ENCODE results near the gene HOXC5.

The HOXC5 gene

GRCh38 chr12:54071942-54072341, 39.1 kb downstream of the HOXC5 start:
- H3K27ac ChIP-seq (ENCODE audit: low read length) = no peak overlapping the region
- H3K27me3 ChIP-seq (replicated peaks; ENCODE audit: insufficient read depth, low read length) = no peaks in the 10 kb centered on the region
- no peaks in the 10 kb centered on the region for H3K36me3 ChIP-seq (replicated peaks; ENCODE audit: insufficient read depth, low read length)
- no peak for DNase-seq
- no peaks in the 10 kb centered on the region for H3K9me2 ChIP-seq (replicated peaks; ENCODE audit: insufficient read depth, low read length)
- TF ChIP-seq CTCF (IDR thresholded peaks at IDR 0.05; ENCODE audit: low read length) = no peak
- no peak for TF ChIP-seq EZH2 (optimal IDR thresholded peaks at IDR 0.05; ENCODE audit: low read depth, low read length)
- no peak for TF ChIP-seq EZH2phosphoT487 (IDR thresholded peaks at IDR 0.05; ENCODE audit: low read length)
- no peaks in the 10 kb centered on the region for H3K79me2 ChIP-seq (ENCODE audit: low read length)
- no peaks in the 10 kb centered on the region for H3K4me1 ChIP-seq (ENCODE audit: low read length)
- H3F3A ChIP-seq (ENCODE audit: insufficient read depth, low read length) = no peaks in the 10 kb centered on the region
- H3K9ac ChIP-seq (ENCODE audit: low read length) = no peak overlapping the region
- H4K20me1 ChIP-seq (ENCODE audit: insufficient read depth, low read length) = no peaks in the 10 kb centered on the region
- H2AFZ ChIP-seq (ENCODE audit: low read length) = no peak overlapping the region
- no peak overlapping the region for H3K4me2 ChIP-seq (ENCODE audit: low read depth, low read length)
- no peaks in the 10 kb centered on the region for H3K9me3 ChIP-seq (replicated peaks; ENCODE audit: insufficient read depth, low read length)
- no peak overlapping the region for H3K4me3 ChIP-seq (ENCODE audit: low read length)

GRCh38 chr12:54074308-54074707, 41.5 kb downstream of the HOXC5 start:
- H3K4me2 ChIP-seq (ENCODE audit: low read depth, low read length) = no peak overlapping the region
- H3K79me2 ChIP-seq (ENCODE audit: low read length) = no peaks in the 10 kb centered on the region
- H3K27ac ChIP-seq (ENCODE audit: low read length) = no peak overlapping the region
- no peaks in the 10 kb centered on the region for H3F3A ChIP-seq (ENCODE audit: insufficient read depth, low read length)
- DNase-seq = no peak
- H2AFZ ChIP-seq (ENCODE audit: low read length) = no peak overlapping the region
- no peak overlapping the region for H3K9ac ChIP-seq (ENCODE audit: low read length)
- no peak overlapping the region for H3K4me3 ChIP-seq (ENCODE audit: low read length)
- no peak for TF ChIP-seq CTCF (IDR thresholded peaks at IDR 0.05; ENCODE audit: low read length)
- no peak for TF ChIP-seq EZH2 (optimal IDR thresholded peaks at IDR 0.05; ENCODE audit: low read depth, low read length)
- TF ChIP-seq EZH2phosphoT487 (IDR thresholded peaks at IDR 0.05; ENCODE audit: low read length) = no peak
- no peaks in the 10 kb centered on the region for H3K36me3 ChIP-seq (replicated peaks; ENCODE audit: insufficient read depth, low read length)
- H3K9me3 ChIP-seq (replicated peaks; ENCODE audit: insufficient read depth, low read length) = no peaks in the 10 kb centered on the region
- H4K20me1 ChIP-seq (ENCODE audit: insufficient read depth, low read length) = no peaks in the 10 kb centered on the region
- H3K9me2 ChIP-seq (replicated peaks; ENCODE audit: insufficient read depth, low read length) = no peaks in the 10 kb centered on the region
- no peaks in the 10 kb centered on the region for H3K27me3 ChIP-seq (replicated peaks; ENCODE audit: insufficient read depth, low read length)
- no peaks in the 10 kb centered on the region for H3K4me1 ChIP-seq (ENCODE audit: low read length)

- no peak overlapping the region for H3K4me3 ChIP-seq (ENCODE audit: low read length)
These were observed 42.6 kb downstream of the HOXC5 start for GRCh38 chr12:54075409-54075808.

More at GRCh38 chr12:54075409-54075808, 42.6 kb downstream of the HOXC5 start:
- Histone ChIP-seq H3K9me2 (replicated peaks; ENCODE audit: insufficient read depth, low read length) (no peaks in the 10 kb centered on the region), H3K4me2 (ENCODE audit: low read depth, low read length) (no peak overlapping the region), H3K4me1 (ENCODE audit: low read length) (no peaks in the 10 kb centered on the region), H4K20me1 (ENCODE audit: insufficient read depth, low read length) (no peaks in the 10 kb centered on the region), H3K79me2 (ENCODE audit: low read length) (no peaks in the 10 kb centered on the region), H3K27ac (ENCODE audit: low read length) (no peak overlapping the region), H3K9ac (ENCODE audit: low read length) (no peak overlapping the region), H3F3A (ENCODE audit: insufficient read depth, low read length) (no peaks in the 10 kb centered on the region), H3K27me3 (replicated peaks; ENCODE audit: insufficient read depth, low read length) (no peaks in the 10 kb centered on the region), H3K36me3 (replicated peaks; ENCODE audit: insufficient read depth, low read length) (no peaks in the 10 kb centered on the region), H2AFZ (ENCODE audit: low read length) (no peak overlapping the region), H3K9me3 (replicated peaks; ENCODE audit: insufficient read depth, low read length) (no peaks in the 10 kb centered on the region)
- no peak for DNase-seq
- TF ChIP-seq EZH2 (optimal IDR thresholded peaks at IDR 0.05; ENCODE audit: low read depth, low read length) (no peak), EZH2phosphoT487 (IDR thresholded peaks at IDR 0.05; ENCODE audit: low read length) (no peak), CTCF (IDR thresholded peaks at IDR 0.05; ENCODE audit: low read length) (no peak)
